HG03571 (cell line): ENCODE measurements around the gene LRATD1.
A peak's percentile ranks its signal among the peaks of the same experiment; 100 is the strongest.

Experiments
- ATAC-seq: cut with Tn5 transposase; IDR thresholded peaks from one replicate; pipeline ENCODE4 v1.9.1; 2021; ENCODE audit not compliant: unreplicated experiment

The LRATD1 gene

GRCh38 chr2:14633061-14633460 is 544 bp downstream of the LRATD1 start:
- ATAC-seq = no peak

DNA sequence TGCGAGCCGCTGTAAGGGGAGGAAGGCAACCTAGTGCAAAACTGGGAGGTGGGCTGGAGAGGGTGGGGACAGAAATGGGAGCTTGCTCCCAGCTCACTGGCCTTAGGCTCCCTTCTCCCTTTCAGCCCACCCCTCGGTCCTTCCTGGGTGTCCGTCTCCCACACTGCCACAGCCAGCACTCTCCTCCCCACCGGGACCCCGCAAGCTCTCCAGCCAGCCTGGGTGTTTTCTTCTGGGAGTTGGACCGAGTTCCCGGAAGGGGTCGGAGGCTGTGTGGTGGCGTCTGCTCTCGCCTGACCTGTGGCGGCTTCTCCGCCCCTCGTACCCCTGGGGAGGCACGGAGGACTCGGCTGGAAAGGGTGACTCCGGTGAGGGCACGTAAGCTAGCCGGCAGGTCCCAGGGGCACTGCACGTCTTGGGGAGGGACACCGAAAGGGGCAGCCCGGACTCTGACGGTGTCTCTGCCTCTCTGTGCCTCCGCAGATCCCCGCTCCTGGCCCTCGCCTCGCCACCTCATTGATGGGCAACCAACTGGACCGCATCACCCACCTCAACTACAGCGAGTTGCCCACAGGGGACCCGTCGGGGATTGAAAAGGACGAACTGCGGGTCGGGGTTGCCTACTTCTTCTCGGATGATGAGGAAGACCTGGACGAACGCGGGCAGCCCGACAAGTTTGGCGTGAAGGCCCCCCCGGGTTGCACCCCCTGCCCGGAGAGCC is 1.1 kb downstream of the LRATD1 start:
- ATAC-seq = no peak

GRCh38 chr2:14634182-14634488 is 1.6 kb downstream of the LRATD1 start:
- no peak for ATAC-seq

DNA sequence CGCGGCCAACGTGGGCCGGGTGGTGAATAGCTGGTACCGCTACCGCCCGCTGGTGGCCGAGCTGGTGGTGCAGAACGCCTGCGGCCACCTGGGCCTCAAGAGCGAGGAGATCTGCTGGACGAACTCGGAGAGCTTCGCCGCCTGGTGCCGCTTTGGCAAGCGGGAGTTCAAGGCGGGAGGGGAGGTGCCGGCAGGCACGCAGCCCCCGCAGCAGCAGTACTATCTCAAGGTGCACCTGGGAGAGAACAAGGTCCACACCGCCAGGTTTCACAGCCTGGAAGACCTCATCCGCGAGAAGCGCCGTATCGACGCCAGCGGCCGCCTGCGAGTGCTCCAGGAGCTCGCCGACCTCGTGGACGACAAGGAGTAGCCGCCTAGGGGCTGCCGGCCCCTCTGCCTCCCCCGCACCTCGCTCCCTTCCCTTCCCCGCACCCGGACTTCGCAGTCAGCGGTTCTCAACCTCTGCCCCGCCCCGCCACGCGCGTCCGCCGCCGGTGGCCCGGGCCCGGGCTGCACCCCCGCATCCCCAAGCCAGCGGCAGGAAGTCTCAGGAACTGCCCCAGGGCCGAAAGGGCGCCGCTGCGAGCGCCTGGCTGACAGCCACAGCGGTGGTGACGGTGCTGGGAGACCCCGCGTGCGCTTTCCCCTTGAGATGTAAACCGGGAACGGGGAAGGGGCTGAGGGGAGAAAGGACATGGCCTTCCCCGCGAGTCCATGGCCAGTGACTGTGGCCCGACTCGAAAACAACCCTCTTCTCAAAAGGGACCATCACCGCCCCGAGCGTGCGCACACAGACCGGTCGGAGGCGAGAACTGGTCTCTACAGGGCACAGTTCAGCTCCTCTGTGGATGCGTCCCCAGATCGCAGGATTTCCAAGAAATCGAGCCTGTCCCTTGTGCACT is 2.2 kb downstream of the LRATD1 start:
- ATAC-seq = peak; percentile 45

DNA sequence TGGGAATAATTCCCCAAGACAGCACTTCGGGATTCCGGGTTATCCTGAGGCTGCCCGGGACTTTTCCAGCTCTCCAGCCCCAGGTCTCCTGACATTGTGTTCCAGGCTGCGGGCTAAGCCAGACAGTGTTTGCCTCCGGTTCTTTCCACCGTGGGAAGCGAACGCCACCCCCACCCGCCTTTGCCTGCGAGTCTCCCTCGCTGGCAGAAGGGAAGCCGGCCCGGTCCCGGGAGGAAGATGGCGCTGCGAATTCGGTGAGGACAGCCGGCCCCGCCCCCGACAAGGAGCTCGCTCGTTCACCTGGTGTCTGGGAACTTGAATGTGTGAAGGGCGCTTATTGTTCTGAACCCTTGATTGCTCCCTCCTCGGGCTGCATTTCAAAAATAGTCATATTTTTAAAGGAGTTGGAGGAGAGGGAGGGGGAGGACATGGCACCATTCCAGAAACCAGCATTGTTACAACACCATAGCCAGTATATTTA is 2.9 kb downstream of the LRATD1 start:
- no peak for ATAC-seq

DNA sequence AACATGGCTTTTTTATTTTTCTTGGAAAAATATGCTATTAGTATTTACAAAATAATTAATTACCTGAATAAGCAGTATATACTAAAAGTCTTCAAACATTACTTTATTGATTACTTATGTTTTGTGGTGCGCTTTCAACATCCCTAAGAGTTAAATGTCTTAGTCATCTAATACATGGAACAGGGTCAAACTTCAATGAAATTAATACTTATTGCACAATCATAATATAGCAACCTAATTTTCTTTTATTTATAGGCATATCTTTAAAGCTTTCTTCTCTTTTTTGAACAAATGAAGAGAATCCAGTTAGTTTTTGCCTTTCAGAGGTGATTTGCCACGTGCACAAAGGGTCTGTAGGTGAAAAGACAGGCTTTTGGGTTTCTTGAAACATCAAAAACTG is 6.0 kb downstream of the LRATD1 start:
- ATAC-seq = no peak

GRCh38 chr2:14641116-14641515 is 8.6 kb downstream of the LRATD1 start:
- ATAC-seq = no peak

DNA sequence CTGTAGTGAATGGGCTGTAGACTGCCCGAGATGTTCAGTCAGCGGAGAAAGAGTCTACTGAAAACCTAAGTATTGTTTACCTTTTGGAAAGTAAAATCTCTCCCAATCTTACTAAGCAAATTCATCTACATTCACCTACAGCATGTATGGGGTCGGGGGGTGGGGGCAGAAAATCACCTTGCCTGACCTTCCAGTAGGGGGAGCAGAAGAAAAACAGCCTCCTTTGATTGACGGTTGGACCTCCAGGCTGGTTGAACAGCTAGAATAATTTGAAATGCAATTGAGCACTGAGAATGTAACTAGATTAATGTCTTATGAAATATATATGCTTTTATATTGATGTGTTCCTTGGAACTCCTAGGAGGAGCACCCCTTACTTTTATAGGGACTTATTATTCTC is 10.0 kb downstream of the LRATD1 start:
- no peak for ATAC-seq

- no peak for ATAC-seq
These were observed 15.2 kb downstream of the LRATD1 start for GRCh38 chr2:14647714-14648113.

- no peak for ATAC-seq
These were observed 17.5 kb downstream of the LRATD1 start for GRCh38 chr2:14650066-14650465.

- peak; percentile 86 for ATAC-seq
These were observed 22.3 kb downstream of the LRATD1 start for GRCh38 chr2:14654835-14655282.

DNA sequence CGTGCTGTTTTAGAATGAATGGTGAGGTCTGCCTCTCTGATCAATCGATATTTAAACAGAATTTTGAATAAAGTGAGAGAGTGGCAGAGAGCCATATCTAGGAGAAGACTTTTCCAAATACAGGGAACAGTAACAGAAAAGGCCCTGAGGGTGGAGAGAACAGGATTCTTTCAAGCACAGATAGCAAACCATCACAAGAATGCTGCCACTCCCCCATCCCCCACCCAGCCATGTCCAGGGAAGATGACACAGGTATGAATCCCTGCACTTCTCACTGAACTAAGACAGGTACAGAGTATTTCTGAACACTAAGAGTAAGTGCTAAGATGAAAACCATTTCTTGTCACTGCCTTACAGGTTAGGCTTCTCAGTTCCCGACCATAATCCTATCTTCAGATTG is 23.6 kb downstream of the LRATD1 start:
- ATAC-seq = no peak

DNA sequence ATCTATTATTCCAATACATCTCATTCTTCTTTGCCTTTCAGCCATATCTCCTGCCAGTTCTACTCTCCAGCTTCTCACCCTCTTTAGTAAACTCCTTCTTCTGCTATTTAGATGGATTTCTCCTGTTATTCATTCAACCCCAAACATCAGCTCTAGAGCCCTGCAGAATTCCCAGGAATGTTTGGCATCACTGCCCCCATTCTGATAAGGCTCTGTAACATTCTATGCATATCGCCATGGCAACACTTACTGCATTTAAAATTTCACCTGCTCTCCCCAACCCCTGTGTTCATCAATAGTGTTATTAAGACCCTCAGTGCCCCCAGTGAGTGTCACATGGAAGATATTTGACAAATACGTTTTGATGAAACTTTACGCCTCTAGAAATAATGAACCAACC is 28.6 kb downstream of the LRATD1 start:
- no peak for ATAC-seq

DNA sequence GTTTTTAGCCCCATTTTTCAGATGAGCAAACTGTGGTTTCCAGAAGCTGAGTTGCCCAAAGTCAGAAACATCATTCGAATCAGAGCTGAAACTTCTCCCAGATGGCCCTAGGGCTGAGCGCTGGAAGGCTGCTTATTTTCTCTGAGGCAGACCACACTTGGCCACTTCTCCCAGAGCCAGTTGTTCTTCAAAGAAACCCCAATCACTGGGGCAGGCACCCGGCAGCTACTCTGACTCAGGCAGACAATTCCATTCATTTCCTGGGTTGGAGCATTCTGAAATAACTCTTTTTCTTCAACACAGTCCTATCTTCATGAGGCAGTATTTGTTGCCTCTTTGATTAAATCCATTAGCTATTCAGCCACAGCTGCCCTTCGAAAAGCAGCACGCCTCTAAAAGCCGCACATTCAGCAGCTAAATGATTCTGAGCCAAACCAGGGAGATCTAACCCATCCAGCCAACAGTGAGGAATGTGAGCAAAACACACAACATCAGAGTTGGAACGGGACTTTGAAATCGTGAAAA is 40.9 kb downstream of the LRATD1 start:
- no peak for ATAC-seq

DNA sequence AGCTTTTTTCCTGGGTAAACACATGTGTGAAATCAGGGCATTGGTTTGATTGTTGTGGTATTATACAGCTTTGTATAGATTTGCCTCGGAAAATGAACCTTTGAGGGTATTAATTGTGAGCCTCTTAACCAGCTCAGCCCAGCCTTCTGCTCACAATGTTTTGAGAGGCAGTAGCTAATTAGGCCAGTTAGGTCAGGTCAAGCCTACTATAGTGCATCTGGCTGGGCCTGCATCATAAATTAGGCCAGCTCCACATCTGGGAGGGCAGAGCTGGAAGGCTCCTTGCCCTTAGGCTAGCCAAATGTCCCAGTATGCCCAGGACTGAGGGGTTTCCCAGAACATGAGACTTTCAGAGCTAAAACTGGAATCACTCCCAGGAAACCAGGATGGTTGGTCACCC is 43.0 kb downstream of the LRATD1 start:
- ATAC-seq = no peak

DNA sequence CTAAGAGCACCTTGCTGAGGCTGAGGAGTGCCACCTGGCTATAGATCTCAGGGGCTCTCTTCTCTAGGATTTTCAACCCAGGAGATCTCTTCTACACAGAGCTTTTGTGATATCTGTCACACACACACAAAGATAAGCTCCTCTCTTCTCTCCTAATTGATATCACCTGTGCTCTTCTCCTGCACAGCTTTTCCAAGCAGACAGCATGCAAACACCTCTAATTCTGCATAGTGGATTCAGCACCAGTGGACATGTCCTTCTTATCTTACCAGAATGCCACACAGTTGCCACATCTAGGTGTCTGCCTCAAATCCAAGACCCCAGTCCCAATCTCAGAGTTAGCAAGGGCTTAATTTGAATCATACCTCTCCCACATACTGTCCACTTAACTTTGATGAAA is 43.9 kb downstream of the LRATD1 start:
- no peak for ATAC-seq

GRCh38 chr2:14677039-14677438 is 44.5 kb downstream of the LRATD1 start:
- no peak for ATAC-seq

GRCh38 chr2:14678761-14679160 is 46.2 kb downstream of the LRATD1 start:
- ATAC-seq = no peak

DNA sequence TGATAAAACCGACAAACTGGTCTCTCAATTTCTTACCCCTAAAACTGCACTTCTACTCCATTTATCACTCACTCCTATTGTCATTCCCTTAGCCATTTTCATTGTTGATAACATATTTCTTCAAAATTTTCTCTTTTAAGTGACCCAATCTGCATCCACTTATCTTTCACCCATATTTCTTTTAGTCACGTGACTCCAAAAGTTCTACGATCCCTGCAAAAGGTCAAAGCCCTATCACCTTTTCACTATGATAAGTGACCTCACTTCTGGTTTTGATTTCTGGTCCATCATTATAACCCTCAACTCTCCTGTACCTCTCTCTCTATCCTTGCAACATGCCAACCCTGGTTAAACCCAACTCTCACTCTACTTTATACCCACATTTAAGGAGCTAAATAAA is 49.1 kb downstream of the LRATD1 start:
- no peak for ATAC-seq
